ENCODE results near the gene AACS.

The AACS gene

DNA sequence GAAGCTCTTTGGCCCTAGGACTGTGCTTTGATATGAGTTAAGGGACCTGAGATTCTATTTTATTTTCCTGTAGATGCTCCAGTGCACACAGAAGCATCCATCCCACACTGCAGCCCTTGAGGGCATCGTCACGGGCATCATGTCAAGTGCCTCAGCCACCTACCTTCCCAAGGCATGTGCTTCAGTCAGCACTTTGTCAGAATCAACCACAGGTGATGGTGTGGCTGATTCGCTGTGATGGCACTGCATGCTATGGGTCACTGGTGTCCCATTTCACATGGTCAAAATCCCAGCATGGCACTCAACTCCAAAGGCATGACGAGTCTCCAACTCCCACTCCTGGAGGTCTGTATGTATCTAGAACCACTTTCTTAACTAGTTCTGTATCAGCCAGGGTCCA is 100.8 kb downstream of the AACS start:
- Histone ChIP-seq H3K9me3 (ENCODE audit: severe bottlenecking) (no peaks in the 10 kb centered on the region), H3K4me3 (ENCODE audit: severe bottlenecking) (no peak overlapping the region), H3K27ac (ENCODE audit: poor library complexity, severe bottlenecking) (no peak overlapping the region), H3K27me3 (ENCODE audit: insufficient read depth, poor library complexity, severe bottlenecking) (no peaks in the 10 kb centered on the region), H3K4me1 (ENCODE audit: insufficient read depth, poor library complexity, severe bottlenecking) (no peaks in the 10 kb centered on the region), H3K36me3 (ENCODE audit: low read depth) (no peaks in the 10 kb centered on the region)
- DNase-seq (ENCODE audit: low spot score) (no peak), ATAC-seq (ENCODE audit: low read depth) (peak; percentile 29; the same call in 1 of the 3 replicates)
- TF ChIP-seq, protein P1, sequence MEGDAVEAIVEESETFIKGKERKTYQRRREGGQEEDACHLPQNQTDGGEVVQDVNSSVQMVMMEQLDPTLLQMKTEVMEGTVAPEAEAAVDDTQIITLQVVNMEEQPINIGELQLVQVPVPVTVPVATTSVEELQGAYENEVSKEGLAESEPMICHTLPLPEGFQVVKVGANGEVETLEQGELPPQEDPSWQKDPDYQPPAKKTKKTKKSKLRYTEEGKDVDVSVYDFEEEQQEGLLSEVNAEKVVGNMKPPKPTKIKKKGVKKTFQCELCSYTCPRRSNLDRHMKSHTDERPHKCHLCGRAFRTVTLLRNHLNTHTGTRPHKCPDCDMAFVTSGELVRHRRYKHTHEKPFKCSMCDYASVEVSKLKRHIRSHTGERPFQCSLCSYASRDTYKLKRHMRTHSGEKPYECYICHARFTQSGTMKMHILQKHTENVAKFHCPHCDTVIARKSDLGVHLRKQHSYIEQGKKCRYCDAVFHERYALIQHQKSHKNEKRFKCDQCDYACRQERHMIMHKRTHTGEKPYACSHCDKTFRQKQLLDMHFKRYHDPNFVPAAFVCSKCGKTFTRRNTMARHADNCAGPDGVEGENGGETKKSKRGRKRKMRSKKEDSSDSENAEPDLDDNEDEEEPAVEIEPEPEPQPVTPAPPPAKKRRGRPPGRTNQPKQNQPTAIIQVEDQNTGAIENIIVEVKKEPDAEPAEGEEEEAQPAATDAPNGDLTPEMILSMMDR (IDR thresholded peaks at IDR 0.05; ENCODE audit: poor library complexity, severe bottlenecking), result no peak

DNA sequence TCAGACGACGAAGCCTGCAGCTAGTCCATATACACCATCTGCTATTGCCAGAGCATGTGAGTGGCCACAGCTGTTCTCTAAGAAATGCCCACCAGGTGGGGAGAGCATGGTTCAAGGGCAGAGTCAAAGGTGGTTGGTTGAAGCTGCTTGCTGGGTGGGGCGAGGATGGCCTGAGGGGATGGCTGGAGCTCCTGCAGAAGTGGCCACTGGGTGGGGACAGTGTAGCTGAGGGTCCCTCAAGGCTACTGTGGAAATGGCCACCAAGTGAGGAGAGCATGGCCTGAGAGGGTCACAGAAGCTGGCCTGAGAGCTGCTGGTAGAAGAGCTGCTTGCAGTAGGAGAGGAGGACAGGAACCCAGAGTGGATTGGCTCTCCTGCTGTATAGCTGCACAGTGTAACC is 102.4 kb downstream of the AACS start:
- H3K4me3 ChIP-seq (ENCODE audit: severe bottlenecking), result no peak overlapping the region
- no peak overlapping the region for H3K27ac ChIP-seq (ENCODE audit: poor library complexity, severe bottlenecking)
- H3K9me3 ChIP-seq (ENCODE audit: severe bottlenecking), result no peaks in the 10 kb centered on the region
- no peaks in the 10 kb centered on the region for H3K4me1 ChIP-seq (ENCODE audit: insufficient read depth, poor library complexity, severe bottlenecking)
- H3K27me3 ChIP-seq (ENCODE audit: insufficient read depth, poor library complexity, severe bottlenecking), result no peaks in the 10 kb centered on the region
- DNase-seq (ENCODE audit: low spot score), result no peak
- TF ChIP-seq, protein P1 (IDR thresholded peaks at IDR 0.05; ENCODE audit: poor library complexity, severe bottlenecking), result no peak
- no peaks in the 10 kb centered on the region for H3K36me3 ChIP-seq (ENCODE audit: low read depth)
- no peak for ATAC-seq (ENCODE audit: low read depth)

DNA sequence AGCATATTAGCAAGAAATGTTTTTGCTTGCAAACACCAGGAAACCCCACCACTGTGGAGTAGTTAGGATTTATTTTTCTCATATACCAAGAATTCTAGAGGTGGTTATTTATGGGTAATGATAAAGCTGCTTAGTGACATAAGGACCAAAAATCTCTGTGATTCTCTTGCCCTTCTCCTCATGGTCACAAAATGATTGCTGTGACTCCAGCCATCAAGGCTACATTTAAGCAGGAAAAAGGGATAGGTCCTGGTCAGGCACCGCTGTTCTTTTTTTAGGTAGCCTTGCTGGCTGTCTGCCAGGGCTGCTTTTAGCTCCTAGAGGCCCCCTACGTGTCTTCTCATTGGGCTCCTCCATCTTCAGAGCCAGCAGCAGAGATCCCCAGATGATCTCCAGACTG is 104.2 kb downstream of the AACS start:
- no peaks in the 10 kb centered on the region for H3K9me3 ChIP-seq (ENCODE audit: severe bottlenecking)
- no peak overlapping the region for H3K4me3 ChIP-seq (ENCODE audit: severe bottlenecking)
- TF ChIP-seq, protein P1 (IDR thresholded peaks at IDR 0.05; ENCODE audit: poor library complexity, severe bottlenecking), result no peak
- H3K27ac ChIP-seq (ENCODE audit: poor library complexity, severe bottlenecking), result no peak overlapping the region
- DNase-seq (ENCODE audit: low spot score) (no peak), ATAC-seq (ENCODE audit: low read depth) (no peak)
- H3K36me3 ChIP-seq (ENCODE audit: low read depth), result no peaks in the 10 kb centered on the region
- no peaks in the 10 kb centered on the region for H3K27me3 ChIP-seq (ENCODE audit: insufficient read depth, poor library complexity, severe bottlenecking)
- H3K4me1 ChIP-seq (ENCODE audit: insufficient read depth, poor library complexity, severe bottlenecking), result no peaks in the 10 kb centered on the region

DNA sequence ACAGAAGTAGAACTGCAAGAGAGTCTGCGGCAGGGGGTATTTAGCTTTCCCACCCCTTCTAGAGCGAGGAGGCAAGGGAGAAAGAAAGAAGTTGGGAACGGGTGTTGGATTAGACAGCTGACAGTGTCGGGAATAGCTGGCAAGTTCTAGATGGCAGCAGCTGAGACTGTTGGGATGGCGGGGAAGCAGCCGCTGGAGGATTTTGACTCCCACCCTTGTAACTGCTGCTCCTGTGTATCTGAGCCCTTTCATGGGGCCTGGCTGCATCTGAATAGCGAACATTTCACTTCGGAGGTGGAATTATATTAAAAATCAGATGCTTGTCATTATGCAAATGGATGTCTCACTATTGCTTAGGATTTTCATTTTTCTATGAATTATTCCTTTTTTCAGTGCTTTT is 104.6 kb downstream of the AACS start:
- H3K4me1 ChIP-seq (ENCODE audit: insufficient read depth, poor library complexity, severe bottlenecking), result no peaks in the 10 kb centered on the region
- DNase-seq (ENCODE audit: low spot score), result no peak
- no peaks in the 10 kb centered on the region for H3K9me3 ChIP-seq (ENCODE audit: severe bottlenecking)
- no peak overlapping the region for H3K27ac ChIP-seq (ENCODE audit: poor library complexity, severe bottlenecking)
- TF ChIP-seq, protein P1 (IDR thresholded peaks at IDR 0.05; ENCODE audit: poor library complexity, severe bottlenecking), result no peak
- no peaks in the 10 kb centered on the region for H3K36me3 ChIP-seq (ENCODE audit: low read depth)
- no peaks in the 10 kb centered on the region for H3K27me3 ChIP-seq (ENCODE audit: insufficient read depth, poor library complexity, severe bottlenecking)
- no peak overlapping the region for H3K4me3 ChIP-seq (ENCODE audit: severe bottlenecking)
- no peak for ATAC-seq (ENCODE audit: low read depth)

DNA sequence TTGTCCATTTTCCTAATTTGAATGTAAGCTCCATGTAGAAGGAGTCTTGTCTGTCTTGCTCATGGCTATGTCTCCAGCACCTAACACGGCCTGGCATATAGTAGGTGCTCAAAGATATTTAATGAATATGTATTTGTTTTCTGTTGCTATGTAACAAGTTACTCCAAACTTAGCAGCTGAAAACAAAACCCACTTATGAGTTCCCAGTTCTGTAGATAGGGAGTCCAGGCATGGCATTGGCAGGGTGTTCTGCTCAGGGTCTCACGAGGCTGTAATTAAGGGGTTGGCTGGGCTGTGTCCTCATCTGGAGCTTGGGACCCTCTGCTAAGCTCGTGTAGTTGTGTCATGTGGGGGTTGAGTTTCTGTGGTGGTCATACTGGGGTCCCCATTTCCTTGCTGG is 106.0 kb downstream of the AACS start:
- no peaks in the 10 kb centered on the region for H3K27me3 ChIP-seq (ENCODE audit: insufficient read depth, poor library complexity, severe bottlenecking)
- H3K9me3 ChIP-seq (ENCODE audit: severe bottlenecking), result no peaks in the 10 kb centered on the region
- no peaks in the 10 kb centered on the region for H3K4me1 ChIP-seq (ENCODE audit: insufficient read depth, poor library complexity, severe bottlenecking)
- TF ChIP-seq, protein P1 (IDR thresholded peaks at IDR 0.05; ENCODE audit: poor library complexity, severe bottlenecking), result no peak
- no peak for ATAC-seq (ENCODE audit: low read depth)
- H3K27ac ChIP-seq (ENCODE audit: poor library complexity, severe bottlenecking), result no peak overlapping the region
- no peak for DNase-seq (ENCODE audit: low spot score)
- no peaks in the 10 kb centered on the region for H3K36me3 ChIP-seq (ENCODE audit: low read depth)
- H3K4me3 ChIP-seq (ENCODE audit: severe bottlenecking), result no peak overlapping the region

Data from RWPE2 (cell line).